HepG2 (cell line): ENCODE measurements around the gene SNX18. TPM values are rescaled to one million over a fixed set of nuclear protein-coding genes. Genes with fewer than 3 reads are reported as not detected.

ENCODE experiments used
- ATAC-seq: fragments of 200-7000 bp; cut with Tn5 transposase; 3 replicates; pipeline ENCODE4 v1.9.1; 2020; ENCODE audit warnings: mild to moderate bottlenecking, moderate library complexity
- BruUV-seq: library from RNA; stranded (reverse); fragments of 400-500 nt; replicated peaks from 2 replicates; lab custom pipeline; 2021; lab: Mats Ljungman, UMichigan
- CTCF ChIA-PET: fragments of 300-600 bp; formaldehyde crosslinking; extraction: SDS; loops from one replicate; lab custom pipeline; 2021; ENCODE audit warnings: low total read pairs, inconsistent platforms, low intra/inter-chr PET ratio; lab: Yijun Ruan, JAX
- POLR2A ChIA-PET: fragments of 350-600 bp; sonication (Branson Sonifier 250); formaldehyde crosslinking; loops from one replicate; lab custom pipeline; 2020; ENCODE audit warnings: antibody characterized with exemption, inconsistent platforms; lab: Yijun Ruan, JAX
- DNase-seq: peaks from one replicate; pipeline ENCODE4 v3.0.0-alpha.2; 2015; ENCODE audit warnings: low spot score
- FAIRE-seq: peaks from 3 replicates; lab custom pipeline; 2011; peaks lifted over from hg19 to GRCh38; lab: Jason Lieb, UNC
- H2AFZ ChIP-seq: one replicate; pipeline ENCODE4 v1.6.1; 2011; ENCODE audit warnings: low read length, inconsistent platforms
- H3K27ac ChIP-seq: fragments of 300-600 bp; 3 replicates; pipeline ENCODE4 v1.8.0; 2011; ENCODE audit warnings: mixed run types, mild to moderate bottlenecking, mixed read lengths, low read length, inconsistent platforms; ENCODE audit not compliant: insufficient read depth; ENCODE audit errors: extremely low read length
- H3K27me3 ChIP-seq, 2 experiments: fragments of 200-600 bp in 1 of 2; 2 replicates in 1 of 2; 3 replicates in 1 of 2; pipeline versions ENCODE4 v1.6.0 to v1.8.0; 2011; ENCODE audit warnings: low read length in 2 of 2, mild to moderate bottlenecking in 2 of 2, moderate library complexity in 2 of 2, inconsistent platforms in 1 of 2; ENCODE audit not compliant: insufficient read depth in 2 of 2, control insufficient read depth in 1 of 2
- H3K36me3 ChIP-seq, 2 experiments: fragments of 200-600 bp in 1 of 2; replicated peaks in 1 of 2; 2 replicates in 1 of 2; 3 replicates in 1 of 2; pipeline versions ENCODE4 v1.5.1 to v1.8.0; 2011; ENCODE audit warnings: low read length in 2 of 2, inconsistent platforms in 1 of 2; ENCODE audit not compliant: insufficient read depth in 2 of 2, control insufficient read depth in 1 of 2
- H3K4me1 ChIP-seq: 2 replicates; pipeline ENCODE4 v1.5.1; 2012; ENCODE audit warnings: low read length, inconsistent platforms; ENCODE audit not compliant: insufficient read depth
- H3K4me2 ChIP-seq: 2 replicates; pipeline ENCODE4 v1.6.0; 2011; ENCODE audit warnings: low read depth, low read length, inconsistent platforms
- H3K4me3 ChIP-seq, 3 experiments: fragments of 200-600 bp in 1 of 3; sonication (generic), shearing (Covaris generic) in 1 of 3; replicated peaks in 1 of 3; 2 replicates each; pipeline ENCODE4 v1.5.1; 2011 to 2016; ENCODE audit warnings: low read length in 3 of 3, inconsistent platforms in 2 of 3, low read depth in 2 of 3, mild to moderate bottlenecking in 2 of 3, control low read depth in 1 of 3, mixed read lengths in 1 of 3; ENCODE audit not compliant: insufficient read depth in 1 of 3
- H3K79me2 ChIP-seq: one replicate; pipeline ENCODE4 v1.6.1; 2011; ENCODE audit warnings: low read length, inconsistent platforms; ENCODE audit not compliant: insufficient read depth
- H3K9ac ChIP-seq: 2 replicates; pipeline ENCODE4 v1.6.0; 2011; ENCODE audit warnings: mild to moderate bottlenecking, low read depth, low read length, inconsistent platforms; ENCODE audit not compliant: insufficient read depth
- H3K9me3 ChIP-seq: 2 replicates; pipeline ENCODE4 v1.5.1; 2012; ENCODE audit warnings: mild to moderate bottlenecking, low read length
- H4K20me1 ChIP-seq: 2 replicates; pipeline ENCODE4 v1.6.0; 2011; ENCODE audit warnings: inconsistent platforms, mild to moderate bottlenecking, low read length, moderate library complexity; ENCODE audit not compliant: insufficient read depth
- MEF2D ChIP-seq: sonication (generic); formaldehyde crosslinking; IDR thresholded peaks from 2 replicates; pipeline ENCODE4 v1.5.1; 2020; ENCODE audit warnings: mild to moderate bottlenecking, missing genetic modification reagents
- PAXIP1 ChIP-seq: sonication (generic); formaldehyde crosslinking; conservative IDR thresholded peaks from 2 replicates; pipeline ENCODE4 v1.4.0; 2020; ENCODE audit warnings: mild to moderate bottlenecking, missing genetic modification reagents, moderate library complexity
- TARDBP ChIP-seq: sonication (generic); formaldehyde crosslinking; IDR thresholded peaks from 2 replicates; pipeline ENCODE4 v1.8.0; 2022; ENCODE audit warnings: mild to moderate bottlenecking, missing genetic modification reagents
- ZFP62 ChIP-seq: sonication (generic); formaldehyde crosslinking; IDR thresholded peaks from 2 replicates; pipeline ENCODE4 v1.4.0; 2020; ENCODE audit warnings: missing genetic modification reagents
- ZNF12 ChIP-seq: sonication (generic); formaldehyde crosslinking; IDR thresholded peaks from 2 replicates; pipeline ENCODE4 v1.5.0; 2020; ENCODE audit warnings: missing genetic modification reagents
- WGBS: methylation state at CpG from one replicate; pipeline ENCODE4 v1.1.6; 2017; ENCODE audit warnings: low lambda C conversion rate; 5-methylcytosine and 5-hydroxymethylcytosine counted together
- in situ Hi-C: cut with HindIII; loops from 2 replicates; pipeline ENCODE4 v1.10.0; 2017; ENCODE audit warnings: low pct_unique_long_range_greater_than_20kb; ENCODE audit not compliant: extremely low pct_ligation_motif_present
- intact Hi-C: fragments of 100-400 bp; cut with micrococcal nuclease; formaldehyde crosslinking; loops from one replicate; pipeline ENCODE4 v1.10.0; 2022; ENCODE audit not compliant: unreplicated experiment
- polyA plus RNA-seq, 8 experiments: library from polyadenylated mRNA; depleted of rRNA in 3 of 8; stranded (reverse) in 7 of 8; unstranded in 1 of 8; fragments of >200 nt; fragmentation: Illumina TruSeq in 4 of 8; extraction: Trizol in 4 of 8; gene quantifications; 2 replicates each; pipeline versions ENCODE4 v1.2.1 to v1.2.3, GENCODE V29; 2011 to 2016; ENCODE audit warnings: low read depth in 4 of 8, missing spikeins in 1 of 8, mixed read lengths in 1 of 8; ENCODE audit not compliant: insufficient read depth in 1 of 8
- total RNA-seq, 5 experiments: library from RNA; depleted of rRNA; stranded (reverse); fragments of >200 nt; fragmentation: Illumina TruSeq; extraction: Trizol; gene quantifications; 2 replicates each; pipeline ENCODE4 v1.2.3, GENCODE V29; 2016; ENCODE audit warnings: low read depth in 1 of 5
- TF ChIP-seq, protein P1 (sequence below): sonication (generic); formaldehyde crosslinking; IDR thresholded peaks from 2 replicates; pipeline ENCODE4 v1.5.0; 2020; ENCODE audit warnings: missing genetic modification reagents, mild to moderate bottlenecking, borderline replicate concordance
- TF ChIP-seq, protein P2 (sequence below): sonication (generic); formaldehyde crosslinking; IDR thresholded peaks from 2 replicates; pipeline ENCODE4 v1.5.0; 2020; ENCODE audit warnings: missing genetic modification reagents, mild to moderate bottlenecking, borderline replicate concordance

Gene SNX18
- total and polyA plus RNA-seq, 2 of the 13 experiments (the other 11 are each of a cell fraction or from before 2014, with no cell fraction given), result 2.3 to 6.2 TPM

DNA sequence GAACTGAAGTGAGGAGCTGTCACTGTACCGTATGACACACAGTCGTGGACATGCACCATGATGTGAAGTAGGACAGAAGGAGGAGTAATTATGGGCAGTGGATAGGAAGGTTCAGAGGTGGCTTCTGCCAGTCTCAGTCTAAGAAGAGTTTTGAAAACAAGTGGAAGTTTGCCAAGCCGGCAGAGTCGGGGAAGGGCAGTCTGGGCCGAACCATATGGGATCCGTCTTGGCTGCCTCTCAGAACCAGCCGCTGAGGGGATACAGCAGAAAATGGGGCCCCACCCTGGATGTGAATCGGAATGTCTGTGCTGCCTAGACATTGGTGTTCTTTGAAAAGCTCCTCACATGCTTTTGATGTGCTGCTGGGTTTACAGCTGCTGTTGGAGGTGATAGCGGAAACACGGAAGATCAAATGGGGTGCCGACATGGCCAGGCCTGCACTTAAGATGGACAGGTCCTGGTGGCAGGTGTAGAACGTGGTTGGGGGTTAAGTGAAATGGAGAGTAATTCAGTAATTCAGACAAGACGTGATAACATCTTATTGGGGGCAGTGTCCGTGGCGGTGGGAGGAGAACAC, 11.2 kb downstream of the SNX18 start:
- Histone ChIP-seq H3K27ac (no peak overlapping the region), H3K27me3 (no peaks in the 10 kb centered on the region), H3K4me1 (peaks cover 5% of the 10 kb centered on the region), H3K9me3 (no peaks in the 10 kb centered on the region), H3K4me3 (no peak overlapping the region), H3K9ac (no peak overlapping the region), H4K20me1 (no peaks in the 10 kb centered on the region), H3K36me3 (no peaks in the 10 kb centered on the region), H2AFZ (no peak overlapping the region), H3K79me2 (peaks cover 7% of the 10 kb centered on the region), H3K4me2 (no peak overlapping the region)
- WGBS, result over 99% methylated on average over 10 of the region's 15 CpGs
- in situ Hi-C loops, result no loop called here
- no peak for FAIRE-seq
- no peak for TF ChIP-seq MEF2D (CRISPR knock-in tag)
- TF ChIP-seq, protein P1, sequence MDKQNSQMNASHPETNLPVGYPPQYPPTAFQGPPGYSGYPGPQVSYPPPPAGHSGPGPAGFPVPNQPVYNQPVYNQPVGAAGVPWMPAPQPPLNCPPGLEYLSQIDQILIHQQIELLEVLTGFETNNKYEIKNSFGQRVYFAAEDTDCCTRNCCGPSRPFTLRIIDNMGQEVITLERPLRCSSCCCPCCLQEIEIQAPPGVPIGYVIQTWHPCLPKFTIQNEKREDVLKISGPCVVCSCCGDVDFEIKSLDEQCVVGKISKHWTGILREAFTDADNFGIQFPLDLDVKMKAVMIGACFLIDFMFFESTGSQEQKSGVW (CRISPR knock-in tag), result no peak
- no peak for TF ChIP-seq ZFP62
- TF ChIP-seq, protein P2, sequence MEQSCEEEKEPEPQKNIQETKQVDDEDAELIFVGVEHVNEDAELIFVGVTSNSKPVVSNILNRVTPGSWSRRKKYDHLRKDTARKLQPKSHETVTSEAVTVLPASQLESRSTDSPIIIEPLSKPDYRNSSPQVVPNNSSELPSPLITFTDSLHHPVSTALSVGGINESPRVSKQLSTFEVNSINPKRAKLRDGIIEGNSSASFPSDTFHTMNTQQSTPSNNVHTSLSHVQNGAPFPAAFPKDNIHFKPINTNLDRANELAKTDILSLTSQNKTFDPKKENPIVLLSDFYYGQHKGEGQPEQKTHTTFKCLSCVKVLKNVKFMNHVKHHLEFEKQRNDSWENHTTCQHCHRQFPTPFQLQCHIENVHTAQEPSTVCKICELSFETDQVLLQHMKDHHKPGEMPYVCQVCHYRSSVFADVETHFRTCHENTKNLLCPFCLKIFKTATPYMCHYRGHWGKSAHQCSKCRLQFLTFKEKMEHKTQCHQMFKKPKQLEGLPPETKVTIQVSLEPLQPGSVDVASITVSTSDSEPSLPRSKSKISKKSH (CRISPR knock-in tag), result no peak
- no peak for TF ChIP-seq TARDBP (CRISPR knock-in tag)
- ChIA-PET CTCF (no interaction called here), POLR2A (no interaction called here)
- intact Hi-C loops, result loop anchor here (10.0 kb wide), 1 partner anchor 96 kb away; no protein-coding TSS in a partner anchor
- BruUV-seq, result no TSS peak
- no peak for ATAC-seq
- DNase-seq, result no peak

- no peaks in the 10 kb centered on the region for H3K36me3 ChIP-seq
- TF ChIP-seq ZNF12 (CRISPR knock-in tag) (0 out of 2 replicates have a peak, but pooled peaks have one; percentile 22), PAXIP1 (CRISPR knock-in tag) (no peak)
- peaks cover 7% of the 10 kb centered on the region for H3K79me2 ChIP-seq
- H3K4me1 ChIP-seq, result peaks cover 8% of the 10 kb centered on the region
- DNase-seq (no peak), ATAC-seq (no peak), FAIRE-seq (no peak)
- no TSS peak for BruUV-seq
- H3K9ac ChIP-seq, result no peak overlapping the region
- H3K27ac ChIP-seq, result no peak overlapping the region
- intact Hi-C loops, result loop anchor here (10.0 kb wide), 1 partner anchor 95 kb away; no protein-coding TSS in a partner anchor
- H3K9me3 ChIP-seq, result no peaks in the 10 kb centered on the region
- 98% methylated on average over 2 of the region's 2 CpGs for WGBS
- no peaks in the 10 kb centered on the region for H4K20me1 ChIP-seq
- in situ Hi-C loops, result no loop called here
- no peak overlapping the region for H3K4me3 ChIP-seq
- no peak overlapping the region for H2AFZ ChIP-seq
- no peak overlapping the region for H3K4me2 ChIP-seq
- H3K27me3 ChIP-seq, result no peaks in the 10 kb centered on the region
- CTCF ChIA-PET, result no interaction called here
- POLR2A ChIA-PET, result no interaction called here
Observed at GRCh38 chr5:54529565-54529964, 12.0 kb downstream of the SNX18 start.
